Kidney epithelial cell (primary cell): ENCODE data around the gene LCN9. TPM values are rescaled to one million over a fixed set of nuclear protein-coding genes. Genes with fewer than 3 reads are reported as not detected.
"Not testable (repeated sequence)": the region's sequence is repeated elsewhere in the genome, so short reads cannot be mapped to it uniquely, and the experiment has no call there.

ENCODE experiments used
- DNase-seq: peaks from one replicate; pipeline ENCODE4 v3.0.0-alpha.2; 2010; ENCODE audit warnings: low read depth
- H3K27me3 ChIP-seq: 2 replicates; pipeline ENCODE4 v1.6.0; 2011; ENCODE audit warnings: low read length; ENCODE audit not compliant: control insufficient read depth, insufficient read depth
- H3K36me3 ChIP-seq: 2 replicates; pipeline ENCODE4 v1.5.1; 2011; ENCODE audit warnings: low read length; ENCODE audit not compliant: control insufficient read depth, insufficient read depth
- H3K4me3 ChIP-seq: 2 replicates; pipeline ENCODE4 v1.5.1; 2011; ENCODE audit warnings: low read depth, mild to moderate bottlenecking, control low read depth, low read length
- CTCF ChIP-seq: IDR thresholded peaks from 2 replicates; pipeline ENCODE4 v1.5.1; 2011; ENCODE audit warnings: mild to moderate bottlenecking, moderate library complexity, low read length, control low read depth, inconsistent platforms; ENCODE audit not compliant: insufficient read depth, poor library complexity, severe bottlenecking
- total RNA-seq: library from RNA; depleted of rRNA; stranded (reverse); fragments of >200 nt; gene quantifications from 2 replicates; pipeline ENCODE4 v1.2.3, GENCODE V29; 2015

LCN9 gene
- total RNA-seq, 1 donor from 2014 or later: not detected

- H3K4me3 ChIP-seq: no peak overlapping the region
- no peak for TF ChIP-seq CTCF
- no peak for DNase-seq
- H3K36me3 ChIP-seq: no peaks in the 10 kb centered on the region
- no peaks in the 10 kb centered on the region for H3K27me3 ChIP-seq
Observed at GRCh38 chr9:135620558-135620957, 42.6 kb upstream of the LCN9 start.

GRCh38 chr9:135622415-135623020, 40.6 kb upstream of the LCN9 start:
- Histone ChIP-seq H3K27me3 (no peaks in the 10 kb centered on the region), H3K4me3 (no peak overlapping the region), H3K36me3 (no peaks in the 10 kb centered on the region)
- TF ChIP-seq CTCF: no peak
- DNase-seq: no peak

- Histone ChIP-seq H3K4me3 (no peak overlapping the region), H3K36me3 (no peaks in the 10 kb centered on the region), H3K27me3 (no peaks in the 10 kb centered on the region)
- no peak for DNase-seq
- no peak for TF ChIP-seq CTCF
Observed at GRCh38 chr9:135624282-135624681, 38.8 kb upstream of the LCN9 start.

- H3K27me3 ChIP-seq: no peaks in the 10 kb centered on the region
- TF ChIP-seq CTCF: no peak
- H3K4me3 ChIP-seq: no peak overlapping the region
- no peak for DNase-seq
- no peaks in the 10 kb centered on the region for H3K36me3 ChIP-seq
Observed at GRCh38 chr9:135632841-135633240, 30.3 kb upstream of the LCN9 start.

GRCh38 chr9:135636930-135637530, 26.1 kb upstream of the LCN9 start:
- not testable (repeated sequence) for H3K36me3 ChIP-seq, H3K4me3 ChIP-seq, H3K27me3 ChIP-seq

GRCh38 chr9:135639196-135639595, 23.9 kb upstream of the LCN9 start, which contains the start of gene GLT6D1:
Gene GLT6D1, minus strand, starts transcription at chr9:135639540. Its CDS starts 353 bp downstream, at chr9:135639187.
- TF ChIP-seq CTCF: no peak
- H3K27me3 ChIP-seq: no peaks in the 10 kb centered on the region
- no peak within 1 kb of the TSS for H3K4me3 ChIP-seq
- no peaks in the 10 kb centered on the region for H3K36me3 ChIP-seq
- DNase-seq: no peak

More at GRCh38 chr9:135636930-135637530, 26.1 kb upstream of the LCN9 start:
- DNase-seq: not testable (repeated sequence)
